NCI-H774 (cell line): ENCODE results near the gene CLCC1.
A peak's percentile ranks its signal among the peaks of the same experiment; 100 is the strongest.
"Not testable (repeated sequence)": the region's sequence is repeated elsewhere in the genome, so short reads cannot be mapped to it uniquely, and the experiment has no call there.

Source experiments
- DNase-seq: peaks from one replicate; lab custom pipeline; 2025; lab: John Stamatoyannopoulos, UW

Gene CLCC1, protein sequence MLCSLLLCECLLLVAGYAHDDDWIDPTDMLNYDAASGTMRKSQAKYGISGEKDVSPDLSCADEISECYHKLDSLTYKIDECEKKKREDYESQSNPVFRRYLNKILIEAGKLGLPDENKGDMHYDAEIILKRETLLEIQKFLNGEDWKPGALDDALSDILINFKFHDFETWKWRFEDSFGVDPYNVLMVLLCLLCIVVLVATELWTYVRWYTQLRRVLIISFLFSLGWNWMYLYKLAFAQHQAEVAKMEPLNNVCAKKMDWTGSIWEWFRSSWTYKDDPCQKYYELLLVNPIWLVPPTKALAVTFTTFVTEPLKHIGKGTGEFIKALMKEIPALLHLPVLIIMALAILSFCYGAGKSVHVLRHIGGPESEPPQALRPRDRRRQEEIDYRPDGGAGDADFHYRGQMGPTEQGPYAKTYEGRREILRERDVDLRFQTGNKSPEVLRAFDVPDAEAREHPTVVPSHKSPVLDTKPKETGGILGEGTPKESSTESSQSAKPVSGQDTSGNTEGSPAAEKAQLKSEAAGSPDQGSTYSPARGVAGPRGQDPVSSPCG

DNA sequence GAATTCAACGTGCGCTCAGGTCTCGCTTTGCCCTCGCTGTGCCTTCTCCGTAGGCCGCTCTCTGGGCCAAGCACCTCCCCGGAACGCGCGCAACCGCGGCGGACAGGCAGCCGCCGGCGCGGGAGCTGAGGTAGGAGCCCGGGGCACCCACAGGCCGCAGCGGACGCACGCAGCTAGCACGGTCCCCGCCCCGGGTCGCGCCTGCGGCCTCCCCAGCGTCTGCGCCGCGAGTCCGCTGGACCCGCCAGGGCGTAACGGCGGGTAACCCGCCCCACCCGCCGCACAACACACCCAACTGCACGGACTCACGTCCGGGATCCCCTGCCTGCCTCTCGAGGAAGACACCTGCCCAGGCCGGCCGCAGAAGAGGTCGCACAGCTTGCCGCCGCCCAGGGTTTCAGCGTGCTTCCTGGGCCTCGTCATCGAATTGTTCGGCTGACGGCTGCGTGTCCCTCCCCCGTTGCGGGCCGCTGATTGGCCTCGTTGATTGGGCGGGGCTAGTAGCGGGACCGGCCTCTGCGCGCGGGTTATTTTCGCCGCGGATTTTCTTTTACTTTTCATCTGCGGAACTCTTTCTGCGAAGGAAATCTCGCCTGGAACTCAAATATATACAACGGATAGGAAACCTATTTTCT, at the start of gene CLCC1:
Gene CLCC1, minus strand, starts transcription at position 433 of the 635 bp plus-strand sequence. CDS start 13,047 bp downstream, outside the sequence.
- peak; percentile 88 for DNase-seq

DNA sequence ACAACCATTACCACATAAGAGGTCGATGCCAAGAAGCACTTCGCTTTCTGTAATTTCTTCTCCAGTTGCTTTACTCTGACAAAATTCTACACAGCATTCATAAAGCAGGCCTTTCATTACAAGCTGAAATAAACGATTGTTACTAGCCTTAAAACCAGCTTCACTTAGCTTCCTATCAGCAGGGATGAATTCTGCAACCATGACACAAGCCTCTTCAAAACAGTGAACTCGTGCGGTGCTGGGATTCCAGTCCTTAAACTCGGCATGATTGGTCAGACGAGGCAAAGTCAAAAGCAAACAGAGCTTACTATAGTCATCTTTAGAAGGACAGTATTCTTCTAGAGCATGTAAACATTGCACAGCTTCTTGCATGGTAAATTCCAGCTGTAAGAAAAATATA, 48.1 kb upstream of the CLCC1 start:
- DNase-seq = no peak

DNA sequence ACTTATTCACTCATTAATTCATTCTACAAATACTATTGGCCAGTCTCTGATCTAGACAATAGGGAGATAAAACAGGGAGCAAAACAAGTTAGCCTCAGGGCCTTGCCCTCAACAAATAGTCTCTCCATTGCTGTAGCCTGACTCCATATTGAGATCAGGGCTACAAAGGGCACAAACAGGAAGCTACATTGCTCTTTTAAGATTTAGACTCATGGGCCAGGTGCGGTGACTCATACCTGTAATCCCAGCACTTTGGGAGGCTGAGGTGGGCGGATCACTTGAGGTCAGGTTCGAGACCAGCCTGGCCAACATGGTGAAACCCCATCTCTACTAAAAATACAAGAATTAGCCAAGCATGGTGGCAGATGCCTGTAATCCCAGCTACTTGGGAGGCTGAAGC, 33.3 kb upstream of the CLCC1 start:
- not testable (repeated sequence) for DNase-seq

DNA sequence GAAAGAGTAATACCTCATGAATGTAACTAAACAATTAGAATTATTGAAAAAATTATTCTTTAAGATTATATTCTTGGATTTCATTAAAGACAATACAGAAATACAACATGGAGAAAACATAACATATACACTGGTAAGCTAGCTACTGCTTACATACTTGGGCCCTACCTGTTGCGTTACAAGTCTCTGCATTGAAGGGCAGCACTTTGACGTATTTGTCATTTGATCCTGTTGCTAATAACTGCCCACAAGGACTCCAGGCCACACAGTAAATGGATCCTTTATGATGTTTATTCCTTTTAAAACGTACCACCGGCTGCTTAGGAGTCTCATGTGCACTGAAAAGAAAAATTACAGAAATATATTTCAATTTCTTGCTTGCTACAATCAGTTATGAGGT, 19.8 kb upstream of the CLCC1 start:
- DNase-seq = no peak

DNA sequence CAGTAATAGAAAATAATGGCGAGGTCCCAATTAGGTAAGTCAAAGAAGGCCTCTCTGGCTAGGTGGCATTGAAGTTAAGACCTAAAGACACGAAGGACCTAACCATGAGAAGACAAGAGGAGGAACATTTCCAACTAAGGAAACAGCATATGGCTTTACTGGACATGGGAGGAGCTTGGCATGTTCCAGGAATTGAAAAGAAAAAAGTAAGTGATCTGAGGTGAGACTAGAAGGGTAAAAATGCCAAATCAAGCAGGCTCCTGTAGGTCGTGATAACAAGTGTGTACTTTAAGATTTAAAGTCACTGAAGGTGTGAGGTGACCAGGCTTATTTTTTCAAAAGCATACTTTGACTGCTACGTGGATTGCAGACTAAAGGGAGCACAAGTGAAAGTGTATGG, 13.4 kb upstream of the CLCC1 start:
- DNase-seq = no peak

DNA sequence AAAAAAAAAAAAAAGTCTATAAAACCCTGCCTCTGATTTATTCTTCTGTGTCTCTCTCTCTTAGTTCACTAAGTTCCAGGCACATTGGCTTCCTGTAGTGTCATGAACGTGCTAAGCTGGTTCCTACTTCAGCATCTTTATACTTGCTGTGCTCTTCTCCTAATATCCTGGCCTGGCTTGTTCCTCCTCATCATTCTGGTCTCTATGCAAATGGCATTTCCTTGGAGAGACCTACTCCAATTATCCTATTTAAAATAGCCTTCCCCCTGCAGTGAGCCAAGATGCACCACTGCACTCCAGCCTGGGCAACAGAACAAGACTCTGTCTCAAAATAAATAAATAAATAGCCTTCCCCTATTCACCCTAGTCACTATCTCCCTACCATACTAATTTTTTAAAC, 9.7 kb upstream of the CLCC1 start:
- DNase-seq = no peak

DNA sequence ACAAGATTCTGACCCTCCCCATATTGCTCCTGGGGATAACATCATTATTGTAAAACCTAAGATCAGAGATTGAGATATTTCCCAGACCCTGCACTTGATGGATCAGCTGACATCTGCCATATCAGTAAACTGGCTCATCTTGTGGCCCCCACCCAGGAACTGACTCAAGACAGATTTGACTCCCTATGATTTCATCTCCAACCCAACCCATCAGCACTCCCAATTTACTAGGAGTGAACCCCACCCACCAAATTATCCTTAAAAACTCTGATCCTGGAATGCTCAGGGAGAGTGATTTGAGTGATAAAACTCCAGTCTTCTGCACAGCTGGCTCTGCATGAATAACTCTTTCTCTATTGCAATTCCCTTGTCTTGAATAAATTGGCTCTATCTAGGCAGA, 6.1 kb upstream of the CLCC1 start:
- no peak for DNase-seq

DNA sequence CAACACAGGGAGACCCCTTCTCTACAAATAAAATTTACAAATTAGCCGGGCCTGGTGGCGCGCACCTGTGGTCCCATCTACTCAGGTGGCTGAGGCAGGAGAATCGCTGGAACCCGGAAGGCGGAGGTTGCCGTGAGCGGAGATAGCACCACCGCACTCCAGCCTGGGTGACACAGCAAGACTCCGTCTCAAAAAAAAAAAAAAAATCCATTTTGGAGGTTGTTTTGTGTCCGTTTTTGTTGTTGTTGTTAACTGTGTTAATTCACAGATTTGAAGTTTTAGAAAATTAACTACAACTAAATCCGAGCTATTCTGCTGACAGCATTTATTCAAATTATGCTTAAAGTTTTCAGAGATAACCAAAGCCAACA, 618 bp downstream of the CLCC1 start:
- DNase-seq = no peak

DNA sequence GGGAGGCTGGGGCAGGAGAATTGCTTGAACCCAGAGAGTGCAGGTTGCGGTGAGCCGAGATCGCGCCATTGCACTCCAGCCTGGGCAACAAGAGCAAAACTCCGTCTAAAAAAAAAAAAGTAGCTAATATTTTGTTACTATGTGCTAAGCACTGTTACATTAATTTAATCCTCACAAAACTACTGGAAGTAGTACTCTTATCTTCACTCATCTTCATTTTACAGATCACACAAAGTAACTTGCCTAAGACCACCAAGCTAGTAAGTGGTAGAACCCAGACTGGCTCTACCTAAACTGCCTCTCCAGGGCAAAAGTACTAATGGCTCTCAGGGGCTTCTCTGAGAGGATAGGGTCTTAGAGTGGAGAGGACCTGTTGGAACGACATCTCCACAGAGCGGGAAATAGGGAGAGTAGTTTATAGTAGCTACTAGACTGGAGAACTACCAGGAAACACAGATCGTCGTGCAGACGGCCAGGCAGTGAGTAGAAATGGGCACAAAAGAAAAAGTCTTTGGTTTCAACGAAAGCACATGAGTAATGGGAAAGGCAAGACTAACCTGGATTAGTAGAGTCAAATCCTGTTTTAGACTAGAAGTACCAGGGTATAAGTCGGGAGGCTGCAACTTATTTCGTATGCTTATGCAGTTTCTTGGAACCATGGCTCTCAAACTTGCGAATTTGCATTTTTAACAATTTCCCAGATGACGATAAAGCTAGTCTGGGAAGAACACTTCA, 1.4 kb downstream of the CLCC1 start:
- DNase-seq = no peak

DNA sequence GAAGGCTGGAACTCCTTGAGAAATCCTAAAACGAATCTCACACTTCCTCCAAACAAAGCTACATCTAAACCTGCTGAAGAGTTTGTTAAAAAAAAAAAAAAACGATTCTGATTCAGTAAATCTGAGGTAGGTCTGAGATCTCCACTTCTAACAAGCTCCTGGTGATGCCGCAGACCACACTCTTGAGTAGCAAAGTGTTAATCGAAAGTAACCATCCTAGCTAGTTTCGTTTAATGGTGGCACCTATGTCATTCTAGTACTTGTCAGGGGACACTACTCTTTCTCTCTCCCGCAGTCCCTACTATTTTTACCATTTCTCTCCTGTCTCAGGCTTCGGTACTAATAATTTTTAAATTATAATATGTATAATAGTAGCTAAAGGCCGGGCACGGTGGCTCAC, 2.1 kb downstream of the CLCC1 start:
- DNase-seq = no peak

DNA sequence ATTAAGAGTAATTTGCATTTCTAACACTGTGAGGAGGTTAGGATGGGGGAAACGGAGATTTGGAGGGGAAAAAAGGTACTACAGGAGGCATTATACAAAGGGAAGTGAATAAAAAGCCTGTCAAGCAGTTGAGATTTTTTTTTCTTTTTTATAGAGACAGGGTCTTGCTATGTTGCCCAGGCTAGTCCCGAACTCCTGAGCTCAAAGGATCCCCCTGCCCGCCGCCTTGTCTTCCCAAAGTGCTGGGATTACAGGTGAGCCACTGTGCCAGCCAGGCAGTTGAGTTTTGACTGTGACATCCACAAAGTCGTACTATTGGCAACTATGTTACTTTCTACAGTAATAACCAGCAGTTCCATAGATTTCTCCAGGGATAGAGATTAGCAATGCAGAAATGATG, 2.6 kb downstream of the CLCC1 start:
- DNase-seq = no peak

DNA sequence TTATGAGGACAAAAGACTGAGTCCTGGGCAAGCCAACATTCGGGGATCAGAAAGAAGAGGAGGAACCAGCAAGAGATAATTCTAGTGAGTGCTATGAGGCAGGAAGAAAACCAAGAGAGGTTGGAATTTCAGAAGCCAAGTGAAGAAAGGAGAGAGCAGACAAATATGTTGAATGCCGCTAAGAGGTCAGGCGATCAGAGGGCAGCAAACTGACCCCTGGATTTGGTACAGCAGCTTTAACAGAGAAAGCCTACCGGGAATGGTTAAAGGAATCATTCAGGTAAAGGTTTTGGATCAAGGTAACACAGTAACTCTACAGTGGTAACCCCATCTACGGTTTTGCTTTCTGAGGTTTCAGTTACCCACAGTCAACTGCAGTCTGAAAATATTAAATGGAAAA, 5.4 kb downstream of the CLCC1 start:
- DNase-seq = no peak

DNA sequence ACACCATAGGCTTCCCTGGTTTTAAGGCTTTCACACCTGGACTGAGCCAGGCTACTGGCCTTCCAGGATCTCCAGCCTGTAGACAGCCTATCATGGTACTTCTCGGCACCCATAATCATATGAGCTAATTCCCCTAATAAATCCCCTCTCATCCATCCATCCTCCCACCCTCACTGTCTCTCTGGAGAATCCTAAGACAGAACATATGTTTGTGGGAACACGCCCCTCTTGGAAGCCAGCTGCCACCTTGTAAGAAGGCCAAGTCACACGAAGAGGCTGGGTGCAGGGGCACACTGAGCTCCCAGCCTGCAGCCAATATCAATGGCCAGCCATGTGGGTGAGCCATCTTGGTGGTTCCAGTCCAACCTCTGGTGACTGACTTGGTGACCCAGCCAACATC, 7.4 kb downstream of the CLCC1 start:
- DNase-seq = no peak

DNA sequence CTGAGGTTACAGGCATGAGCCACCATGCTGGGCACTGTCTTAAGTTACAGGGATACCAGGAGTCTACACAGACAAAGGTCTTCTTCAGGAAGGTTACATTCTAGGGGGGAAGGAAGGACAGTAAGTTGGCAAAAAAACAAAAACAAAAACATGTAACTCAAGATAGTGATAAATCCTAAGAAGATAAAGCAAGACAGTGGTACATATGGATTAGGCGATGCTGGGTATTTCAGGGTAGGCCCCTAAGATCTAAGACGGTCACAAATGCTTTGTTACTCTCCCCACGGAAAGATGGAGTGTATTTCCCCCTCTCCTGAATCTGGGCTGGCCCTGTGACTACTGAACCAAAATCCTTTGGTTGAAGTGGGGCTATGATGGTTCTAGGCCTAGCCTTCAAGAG, 8.2 kb downstream of the CLCC1 start:
- no peak for DNase-seq

DNA sequence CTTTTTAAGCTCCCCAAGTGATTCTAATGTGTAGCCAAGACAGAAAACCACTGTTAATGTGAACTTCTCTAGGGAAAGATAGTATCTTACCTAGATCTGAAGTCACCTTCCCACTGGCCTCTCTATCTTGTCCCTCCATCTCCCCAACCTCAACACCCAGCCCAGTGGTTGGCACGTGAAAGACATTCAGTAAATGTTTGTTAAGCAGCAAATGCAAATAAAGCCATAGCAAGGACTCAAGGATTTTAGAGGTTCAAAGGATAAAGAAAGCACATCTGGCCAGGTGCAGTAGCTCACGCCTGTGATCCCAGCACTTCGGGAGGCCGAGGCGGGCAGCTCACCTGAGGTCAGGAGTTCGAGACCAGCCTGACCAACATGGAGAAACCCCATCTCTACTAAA, 9.8 kb downstream of the CLCC1 start:
- no peak for DNase-seq

DNA sequence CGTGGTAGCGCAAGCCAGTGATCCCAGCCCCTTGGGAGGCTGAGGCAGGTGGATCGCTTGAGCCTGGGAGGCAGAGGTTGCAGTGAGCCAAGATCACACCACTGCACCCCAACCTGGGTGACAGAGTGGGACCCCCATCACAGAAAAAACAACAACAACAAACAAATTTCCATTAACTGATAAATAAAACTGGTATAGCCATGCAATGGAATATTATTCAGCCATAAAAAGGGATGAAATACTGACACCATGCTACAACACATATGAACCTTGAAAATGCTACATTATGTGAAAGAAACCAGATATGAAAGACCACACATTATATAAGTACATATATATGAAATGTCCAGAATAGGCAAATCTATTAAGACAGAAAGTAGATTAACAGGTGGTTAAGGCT, 12.0 kb downstream of the CLCC1 start:
- DNase-seq = no peak

DNA sequence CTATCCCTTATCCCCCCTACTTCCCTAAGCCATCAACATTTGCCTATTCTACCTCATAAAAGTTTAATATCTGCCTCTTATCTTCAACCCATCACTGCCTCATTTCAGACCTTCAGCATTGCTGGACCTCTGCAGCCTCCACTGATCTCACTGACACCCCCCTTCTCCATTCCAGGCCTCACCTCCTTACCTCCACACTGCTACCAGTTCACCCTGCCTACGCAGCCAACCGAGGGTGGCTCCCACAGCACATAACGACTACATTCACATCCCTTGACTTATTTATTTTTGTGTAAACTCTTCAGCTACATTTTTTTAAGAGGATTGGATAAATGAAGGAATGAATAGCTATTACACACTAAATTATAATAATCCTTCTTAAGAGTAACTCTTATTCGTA, 14.2 kb downstream of the CLCC1 start:
- DNase-seq = no peak

DNA sequence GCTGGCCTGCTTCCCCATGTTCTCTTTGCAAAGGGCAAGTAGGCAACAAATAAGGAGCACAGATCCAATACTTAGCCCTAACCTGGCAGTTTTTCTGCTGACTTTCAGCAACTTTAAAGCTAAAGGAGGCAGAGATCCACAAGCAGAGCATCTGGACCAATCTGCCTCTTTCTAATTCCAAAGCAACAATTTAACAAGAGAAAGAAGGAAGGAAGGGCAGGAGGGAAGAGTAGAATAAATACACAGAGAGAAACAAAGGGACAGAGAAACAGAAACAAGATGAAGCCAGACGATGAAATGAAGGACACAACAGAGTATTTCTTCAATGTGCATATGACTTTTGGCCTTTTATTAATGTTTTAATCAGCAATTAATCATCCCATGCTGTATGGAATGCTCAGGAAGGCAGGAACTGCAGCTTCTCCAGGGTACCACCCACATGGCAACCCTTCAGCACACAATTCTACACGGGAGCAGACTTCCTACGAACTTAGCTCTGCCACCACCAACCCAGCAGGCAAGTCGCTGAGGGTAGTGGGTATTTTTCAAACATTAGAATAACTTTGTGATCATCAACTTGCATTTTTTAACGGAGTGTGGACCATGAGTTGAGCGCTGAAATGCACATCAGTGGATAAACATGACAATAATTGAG, 15.3 kb downstream of the CLCC1 start:
- DNase-seq = no peak

DNA sequence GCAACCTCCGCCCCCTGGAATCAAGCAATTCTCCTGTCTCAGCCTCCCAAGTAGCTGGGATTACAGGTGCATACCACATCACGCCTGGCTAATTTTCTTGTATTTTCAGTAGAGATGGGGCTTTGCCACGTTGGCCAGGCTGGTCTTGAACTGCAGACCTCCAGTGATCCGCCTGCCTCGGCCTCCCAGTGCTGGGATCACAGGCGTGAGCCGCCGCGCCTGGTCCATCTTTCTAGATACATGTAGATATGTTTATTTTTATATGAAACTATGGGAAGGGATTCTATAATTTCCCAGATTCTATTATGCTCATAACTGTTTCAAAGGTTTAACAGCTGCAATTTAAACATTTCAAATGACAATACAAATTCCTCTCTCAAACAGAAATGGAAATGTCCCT, 27.1 kb downstream of the CLCC1 start:
- DNase-seq = no peak

DNA sequence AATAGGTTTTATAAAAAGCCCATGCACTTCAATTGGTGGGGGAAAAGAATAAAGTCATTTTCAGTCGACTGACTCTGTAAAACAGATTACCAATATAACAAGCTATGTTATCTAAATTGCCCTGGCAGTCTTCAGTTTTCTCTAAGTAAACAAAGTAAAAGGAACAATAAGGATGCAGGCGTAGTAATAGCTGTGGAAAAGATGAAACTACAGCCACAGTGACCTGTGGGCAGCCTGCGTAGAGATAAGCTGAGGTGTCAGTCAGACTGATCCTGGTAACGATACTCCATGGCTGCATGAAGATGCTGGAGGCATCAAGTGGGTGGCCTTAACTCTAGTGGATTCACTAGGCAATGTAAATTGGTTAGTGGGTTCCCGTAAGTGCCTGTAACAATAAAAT, 29.3 kb downstream of the CLCC1 start:
- no peak for DNase-seq

DNA sequence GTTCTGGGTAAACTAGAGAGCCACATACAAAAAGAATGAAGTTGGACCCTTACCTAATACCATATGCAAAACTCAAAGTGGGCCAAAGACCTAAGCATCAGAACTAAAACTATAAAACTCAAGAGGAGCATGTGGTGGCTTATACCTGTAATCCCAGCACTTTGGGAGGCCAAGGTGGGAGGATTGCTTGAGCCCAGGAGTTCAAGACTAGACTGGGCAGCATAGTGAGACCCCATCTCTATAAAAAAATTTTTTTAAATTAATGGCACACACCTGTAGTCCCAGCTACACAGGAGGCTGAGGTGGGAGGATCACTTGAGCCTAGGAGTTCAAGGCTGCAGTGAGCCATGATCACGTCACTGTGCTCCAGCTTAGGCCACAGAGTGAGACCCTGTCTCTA, 35.7 kb downstream of the CLCC1 start:
- not testable (repeated sequence) for DNase-seq

DNA sequence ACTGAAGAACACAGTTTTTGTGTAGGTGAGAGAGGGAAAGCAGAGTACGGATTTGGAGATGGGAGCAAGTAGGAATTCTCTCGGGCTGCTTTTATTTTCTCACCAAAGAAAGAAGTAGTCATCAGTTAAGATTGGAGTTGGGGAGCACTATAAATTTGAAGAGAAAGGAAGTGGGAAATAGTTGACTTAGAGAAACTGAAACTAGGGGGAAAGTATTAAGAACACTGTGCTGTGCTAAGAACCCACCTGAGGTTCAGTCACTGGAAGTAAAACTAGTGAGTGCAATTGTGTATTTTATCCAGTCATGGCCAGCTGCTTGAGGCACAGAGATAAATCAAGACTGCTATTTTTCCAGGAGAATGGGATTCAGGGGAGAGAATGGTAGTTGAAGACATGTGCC, 37.4 kb downstream of the CLCC1 start:
- DNase-seq = no peak
